NCI-H187 treated with DMSO at 0.1 percent for 48 hours (cell line): ENCODE measurements around the gene CHIT1.

Experiments
- DNase-seq: peaks from one replicate; lab custom pipeline; 2025; lab: John Stamatoyannopoulos, UW

The CHIT1 gene

GRCh38 chr1:203216274-203217138 is 13.0 kb downstream of the CHIT1 start:
- DNase-seq = peak; percentile 49

GRCh38 chr1:203215573-203215972 is 13.9 kb downstream of the CHIT1 start:
- no peak for DNase-seq

- no peak for DNase-seq
These were observed 14.6 kb downstream of the CHIT1 start for GRCh38 chr1:203214871-203215270.

- DNase-seq = no peak
These were observed 16.3 kb downstream of the CHIT1 start for GRCh38 chr1:203213126-203213525.

GRCh38 chr1:203211812-203212211 is 17.7 kb downstream of the CHIT1 start:
- no peak for DNase-seq

- DNase-seq = no peak
These were observed 18.5 kb downstream of the CHIT1 start for GRCh38 chr1:203210988-203211387.

- DNase-seq = no peak
These were observed 19.1 kb downstream of the CHIT1 start for GRCh38 chr1:203210350-203210749.

- DNase-seq = no peak
These were observed 21.3 kb downstream of the CHIT1 start for GRCh38 chr1:203208181-203208580.

- DNase-seq = peak; percentile 68
These were observed 21.7 kb downstream of the CHIT1 start for GRCh38 chr1:203207751-203208150.

GRCh38 chr1:203206129-203206687 is 23.3 kb downstream of the CHIT1 start:
- DNase-seq = no peak

- no peak for DNase-seq
These were observed 24.7 kb downstream of the CHIT1 start for GRCh38 chr1:203204756-203205155.

GRCh38 chr1:203202431-203203245 is 26.8 kb downstream of the CHIT1 start:
- DNase-seq = no peak

GRCh38 chr1:203201516-203202205 is 27.8 kb downstream of the CHIT1 start:
- no peak for DNase-seq

GRCh38 chr1:203200916-203201315 is 28.6 kb downstream of the CHIT1 start:
- no peak for DNase-seq

- no peak for DNase-seq
These were observed 29.5 kb downstream of the CHIT1 start for GRCh38 chr1:203199816-203200571.

- DNase-seq = no peak
These were observed 30.0 kb downstream of the CHIT1 start for GRCh38 chr1:203199481-203199815.

GRCh38 chr1:203199002-203199401 is 30.5 kb downstream of the CHIT1 start:
- no peak for DNase-seq

- DNase-seq = no peak
These were observed 31.8 kb downstream of the CHIT1 start for GRCh38 chr1:203197625-203198024.

- no peak for DNase-seq
These were observed 33.1 kb downstream of the CHIT1 start for GRCh38 chr1:203196371-203196770.

GRCh38 chr1:203190949-203191348 is 38.5 kb downstream of the CHIT1 start:
- no peak for DNase-seq

GRCh38 chr1:203189951-203190352 is 39.5 kb downstream of the CHIT1 start:
- DNase-seq = no peak
